H9 (cell line): Measurements from ENCODE around the gene CCDC102A. TPM values are rescaled to one million over a fixed set of nuclear protein-coding genes. Genes with fewer than 3 reads are reported as not detected.

Source experiments
- DNase-seq: peaks from one replicate; pipeline ENCODE4 v3.0.0-alpha.2; 2017
- H2AFZ ChIP-seq: one replicate; pipeline ENCODE4 v1.6.1; 2013; ENCODE audit warnings: mild to moderate bottlenecking, low read length, control low read depth, moderate library complexity
- H2AK5ac ChIP-seq: 2 replicates; pipeline ENCODE4 v1.6.1; 2013; ENCODE audit warnings: low read length, control low read depth, mixed read lengths; ENCODE audit not compliant: insufficient read length
- H2BK120ac ChIP-seq: one replicate; pipeline ENCODE4 v1.6.1; 2013; ENCODE audit warnings: low read depth, mild to moderate bottlenecking, low read length, control low read depth, inconsistent platforms; ENCODE audit not compliant: poor library complexity, severe bottlenecking
- H2BK12ac ChIP-seq: 2 replicates; pipeline ENCODE4 v1.6.1; 2013; ENCODE audit warnings: low read length, control low read depth, mixed read lengths, low read depth; ENCODE audit not compliant: insufficient read length
- H2BK15ac ChIP-seq: 2 replicates; pipeline ENCODE4 v1.6.1; 2013; ENCODE audit warnings: low read depth, low read length, control low read depth
- H2BK20ac ChIP-seq: one replicate; pipeline ENCODE4 v1.6.1; 2013; ENCODE audit warnings: low read depth, mild to moderate bottlenecking, low read length, control low read depth, inconsistent platforms; ENCODE audit not compliant: poor library complexity, severe bottlenecking
- H2BK5ac ChIP-seq: 2 replicates; pipeline ENCODE4 v1.6.1; 2013; ENCODE audit warnings: low read length, control low read depth, mixed read lengths; ENCODE audit not compliant: insufficient read length
- H3K14ac ChIP-seq: 2 replicates; pipeline ENCODE4 v1.6.1; 2013; ENCODE audit warnings: low read length, control low read depth; ENCODE audit not compliant: insufficient read depth
- H3K18ac ChIP-seq: 2 replicates; pipeline ENCODE4 v1.6.1; 2013; ENCODE audit warnings: low read depth, mild to moderate bottlenecking, mixed read lengths, low read length, control low read depth; ENCODE audit not compliant: insufficient read length
- H3K23ac ChIP-seq: 2 replicates; pipeline ENCODE4 v1.6.1; 2013; ENCODE audit warnings: low read length, control low read depth, mixed read lengths, low read depth; ENCODE audit not compliant: insufficient read length
- H3K23me2 ChIP-seq: 2 replicates; pipeline ENCODE4 v1.6.1; 2013; ENCODE audit warnings: low read depth, mild to moderate bottlenecking, mixed read lengths, low read length, control low read depth; ENCODE audit not compliant: insufficient read length, poor library complexity, severe bottlenecking
- H3K27ac ChIP-seq: 2 replicates; pipeline ENCODE4 v1.5.1; 2013; ENCODE audit warnings: low read length, control low read depth, mixed read lengths, low read depth; ENCODE audit not compliant: insufficient read length
- H3K27me3 ChIP-seq: 2 replicates; pipeline ENCODE4 v1.6.1; 2013; ENCODE audit warnings: low read length, control low read depth, inconsistent platforms; ENCODE audit not compliant: insufficient read depth
- H3K4ac ChIP-seq: 2 replicates; pipeline ENCODE4 v1.6.1; 2013; ENCODE audit warnings: low read depth, mild to moderate bottlenecking, control low read depth, inconsistent platforms, low read length, moderate library complexity
- H3K4me1 ChIP-seq: 2 replicates; pipeline ENCODE4 v1.6.1; 2013; ENCODE audit warnings: low read length, control low read depth, inconsistent platforms; ENCODE audit not compliant: insufficient read depth
- H3K4me2 ChIP-seq: 2 replicates; pipeline ENCODE4 v1.6.1; 2013; ENCODE audit warnings: low read length, control low read depth, mixed read lengths; ENCODE audit not compliant: insufficient read length, insufficient read depth
- H3K56ac ChIP-seq: 2 replicates; pipeline ENCODE4 v1.6.1; 2013; ENCODE audit warnings: low read depth, mild to moderate bottlenecking, mixed read lengths, low read length, control low read depth; ENCODE audit not compliant: insufficient read length
- H3K79me1 ChIP-seq: 2 replicates; pipeline ENCODE4 v1.6.1; 2013; ENCODE audit warnings: low read depth, mild to moderate bottlenecking, moderate library complexity, low read length, control low read depth, inconsistent platforms; ENCODE audit not compliant: insufficient read depth, poor library complexity, severe bottlenecking
- H3K79me2 ChIP-seq: 2 replicates; pipeline ENCODE4 v1.6.1; 2013; ENCODE audit warnings: low read length, control low read depth, inconsistent platforms; ENCODE audit not compliant: insufficient read depth
- H3K9ac ChIP-seq: 2 replicates; pipeline ENCODE4 v1.6.1; 2013; ENCODE audit warnings: low read length, control low read depth, mixed read lengths; ENCODE audit not compliant: insufficient read length; ENCODE audit errors: extremely low read depth
- H3K9me3 ChIP-seq: one replicate; pipeline ENCODE4 v1.6.1; 2013; ENCODE audit warnings: low read depth, low read length, inconsistent platforms; ENCODE audit not compliant: control insufficient read depth
- H3T11ph ChIP-seq: one replicate; pipeline ENCODE4 v1.6.1; 2013; ENCODE audit warnings: mild to moderate bottlenecking, low read length, control low read depth, inconsistent platforms
- H4K20me1 ChIP-seq: one replicate; pipeline ENCODE4 v1.6.1; 2013; ENCODE audit not compliant: control insufficient read depth, insufficient read length, insufficient read depth
- H4K5ac ChIP-seq: 2 replicates; pipeline ENCODE4 v1.6.1; 2013; ENCODE audit warnings: low read depth, mild to moderate bottlenecking, mixed read lengths, low read length, control low read depth; ENCODE audit not compliant: insufficient read length
- H4K8ac ChIP-seq: replicated peaks from 2 replicates; pipeline ENCODE4 v1.6.1; 2013; ENCODE audit warnings: low read length, control low read depth, mixed read lengths, low read depth; ENCODE audit not compliant: insufficient read length
- H4K91ac ChIP-seq: 2 replicates; pipeline ENCODE4 v1.6.1; 2013; ENCODE audit warnings: low read depth, mild to moderate bottlenecking, moderate library complexity, mixed read lengths, low read length, control low read depth; ENCODE audit not compliant: insufficient read length
- H3K27ac Mint-ChIP-seq, 3 experiments: 2 replicates in 2 of 3; 3 replicates in 1 of 3; pipeline ENCODE4 v1.8.0; 2020 to 2021; ENCODE audit warnings: mixed read lengths in 3 of 3, mild to moderate bottlenecking in 1 of 3, moderate library complexity in 1 of 3
- H3K27me3 Mint-ChIP-seq: 2 replicates; pipeline ENCODE4 v1.8.0; 2021; ENCODE audit warnings: low read depth, mild to moderate bottlenecking, moderate library complexity, mixed read lengths
- H3K36me3 Mint-ChIP-seq, 3 experiments: 2 replicates in 2 of 3; 3 replicates in 1 of 3; pipeline ENCODE4 v1.8.0; 2020 to 2021; ENCODE audit warnings: low read depth in 3 of 3, mixed read lengths in 3 of 3; ENCODE audit not compliant: insufficient read depth in 1 of 3
- H3K4me1 Mint-ChIP-seq, 2 experiments: 2 replicates each; pipeline ENCODE4 v1.8.0; 2020; ENCODE audit warnings: mixed read lengths in 2 of 2
- H3K4me3 Mint-ChIP-seq, 2 experiments: 2 replicates in 1 of 2; 3 replicates in 1 of 2; pipeline ENCODE4 v1.8.0; 2020 to 2021; ENCODE audit warnings: mild to moderate bottlenecking in 2 of 2, mixed read lengths in 2 of 2, moderate library complexity in 1 of 2
- H3K9me3 Mint-ChIP-seq, 2 experiments: 2 replicates in 1 of 2; 3 replicates in 1 of 2; pipeline ENCODE4 v1.8.0; 2020; ENCODE audit warnings: mild to moderate bottlenecking in 2 of 2, mixed read lengths in 2 of 2, moderate library complexity in 1 of 2
- CTCF ChIP-seq: fragments of 200-600 bp; sonication (generic); conservative IDR thresholded peaks from 3 replicates; pipeline ENCODE4 v1.8.0; 2021; ENCODE audit warnings: antibody characterized with exemption, mild to moderate bottlenecking
- WGBS: extraction: QIAGEN DNeasy Blood & Tissue Kit; methylation state at CpG from one replicate; pipeline ENCODE4 v1.1.7; 2013; ENCODE audit warnings: missing lambda C conversion rate, low lambda C conversion rate, mixed read lengths; ENCODE audit not compliant: insufficient read length; ENCODE audit errors: extremely low coverage; 5-methylcytosine and 5-hydroxymethylcytosine counted together
- total RNA-seq: library from RNA; stranded (reverse); gene quantifications from 2 replicates; pipeline ENCODE4 v1.2.1, GENCODE V29; 2021

Gene CCDC102A
- total RNA-seq, 1 experiment from 2014 or later, result 8.2 TPM

GRCh38 chr16:57462978-57463362, 73.4 kb downstream of the CCDC102A start:
- Histone ChIP-seq H3K9me3 (no peaks in the 10 kb centered on the region), H4K91ac (no peak overlapping the region), H4K5ac (no peak overlapping the region), H3K56ac (no peak overlapping the region), H3K23me2 (peaks cover 4% of the 10 kb centered on the region), H2BK5ac (no peak overlapping the region), H2BK15ac (no peak overlapping the region), H4K8ac (peak overlapping the region; percentile 53), H3T11ph (no peak overlapping the region), H3K79me1 (no peaks in the 10 kb centered on the region), H4K20me1 (no peaks in the 10 kb centered on the region), H2BK20ac (no peak overlapping the region), H3K4me2 (peak overlapping the region; percentile 91), H2AK5ac (no peak overlapping the region), H3K18ac (no peak overlapping the region), H3K27ac (no peak overlapping the region), H3K14ac (0 out of 2 replicates have a peak overlapping the region, but pooled peaks have one; percentile 8), H3K9ac (peak overlapping the region; percentile 79), H3K23ac (no peak overlapping the region), H2AFZ (no peak overlapping the region), H2BK120ac (no peak overlapping the region), H3K27me3 (no peaks in the 10 kb centered on the region), H3K4ac (no peak overlapping the region), H3K79me2 (peaks cover 7% of the 10 kb centered on the region; the same call in 1 of the 2 replicates), H3K4me1 (no peaks in the 10 kb centered on the region), H2BK12ac (no peak overlapping the region)
- no CpG with 5 or more reads among the region's 16 CpGs for WGBS
- no peak for TF ChIP-seq CTCF
- H3K36me3 Mint-ChIP-seq, result peaks cover 22 to 78% (median 49%) of the 10 kb centered on the region in 3 experiments; a peak in 6 of 7 replicates
- H3K27ac Mint-ChIP-seq, result peak overlapping the region; percentile 92 to 100 (median 92); a peak in 5 of 7 replicates
- DNase-seq, result no peak
- peaks cover 3 to 6% of the 10 kb centered on the region in 2 experiments for H3K4me1 Mint-ChIP-seq
- H3K27me3 Mint-ChIP-seq, result no peaks in the 10 kb centered on the region
- H3K4me3 Mint-ChIP-seq, result peak overlapping the region; percentile 99 to 100
- H3K9me3 Mint-ChIP-seq, result no peaks in the 10 kb centered on the region
